HepG2 (cell line): Measurements from ENCODE around the gene SLC4A9. TPM values are rescaled to one million over a fixed set of nuclear protein-coding genes. Genes with fewer than 3 reads are reported as not detected.

Experiments used
- ADNP ChIP-seq: sonication (generic); formaldehyde crosslinking; IDR thresholded peaks from 2 replicates; pipeline ENCODE4 v1.4.0; 2020; ENCODE audit warnings: missing genetic modification reagents
- AHR ChIP-seq: IDR thresholded peaks from 2 replicates; pipeline ENCODE4 v1.6.1; 2018; ENCODE audit warnings: missing genetic modification reagents, missing compliant biosample characterization
- ATF1 ChIP-seq: IDR thresholded peaks from 2 replicates; pipeline ENCODE4 v1.6.1; 2016; ENCODE audit warnings: mild to moderate bottlenecking, control low read depth
- BRCA1 ChIP-seq: sonication (generic); formaldehyde crosslinking; IDR thresholded peaks from 2 replicates; pipeline ENCODE4 v1.4.0; 2020; ENCODE audit warnings: missing genetic modification reagents
- CERS6 ChIP-seq: sonication (generic); formaldehyde crosslinking; IDR thresholded peaks from 2 replicates; pipeline ENCODE4 v1.5.0; 2020; ENCODE audit warnings: missing genetic modification reagents
- ELF4 ChIP-seq: sonication (generic); formaldehyde crosslinking; IDR thresholded peaks from 2 replicates; pipeline ENCODE4 v1.5.0; 2020; ENCODE audit warnings: missing genetic modification reagents, mild to moderate bottlenecking, moderate library complexity, borderline replicate concordance
- FOXJ3 ChIP-seq: sonication (generic); formaldehyde crosslinking; IDR thresholded peaks from 2 replicates; pipeline ENCODE4 v1.4.0; 2020; ENCODE audit warnings: missing genetic modification reagents, mild to moderate bottlenecking, borderline replicate concordance
- GPN1 ChIP-seq: sonication (generic); formaldehyde crosslinking; IDR thresholded peaks from 2 replicates; pipeline ENCODE4 v1.5.1; 2020; ENCODE audit warnings: missing genetic modification reagents, borderline replicate concordance
- HMG20A ChIP-seq: IDR thresholded peaks from 2 replicates; pipeline ENCODE4 v1.6.1; 2016; ENCODE audit warnings: borderline replicate concordance
- HOXA9 ChIP-seq: sonication (generic); formaldehyde crosslinking; IDR thresholded peaks from 2 replicates; pipeline ENCODE4 v1.8.1; 2022; ENCODE audit warnings: missing genetic modification reagents, mild to moderate bottlenecking, moderate library complexity, borderline replicate concordance
- MIER2 ChIP-seq: IDR thresholded peaks from 2 replicates; pipeline ENCODE4 v1.6.1; 2016; ENCODE audit warnings: missing biosample characterization, missing genetic modification reagents
- PITX1 ChIP-seq: sonication (generic); formaldehyde crosslinking; IDR thresholded peaks from 2 replicates; pipeline ENCODE4 v1.5.1; 2020; ENCODE audit warnings: mild to moderate bottlenecking, missing genetic modification reagents
- SIN3A ChIP-seq: IDR thresholded peaks from 2 replicates; pipeline ENCODE4 v1.6.1; 2011; ENCODE audit warnings: low read depth, mild to moderate bottlenecking, control low read depth, low read length, borderline replicate concordance
- TAF15 ChIP-seq: fragments of 200-400 bp; formaldehyde crosslinking; IDR thresholded peaks from one replicate; pipeline ENCODE4 v1.6.1; 2018; ENCODE audit warnings: mild to moderate bottlenecking, low read depth, low read length; ENCODE audit not compliant: poor library complexity, severe bottlenecking
- ZBTB44 ChIP-seq: sonication (generic); formaldehyde crosslinking; IDR thresholded peaks from 2 replicates; pipeline ENCODE4 v1.4.0; 2020; ENCODE audit warnings: missing genetic modification reagents
- ZMAT5 ChIP-seq: sonication (generic); formaldehyde crosslinking; IDR thresholded peaks from 2 replicates; pipeline ENCODE4 v1.5.0; 2020; ENCODE audit warnings: mild to moderate bottlenecking, low read depth, missing genetic modification reagents, borderline replicate concordance
- ZMYM2 ChIP-seq: sonication (generic); formaldehyde crosslinking; IDR thresholded peaks from 2 replicates; pipeline ENCODE4 v1.8.0; 2022; ENCODE audit warnings: mild to moderate bottlenecking, missing genetic modification reagents
- ZNF234 ChIP-seq: sonication (generic); formaldehyde crosslinking; conservative IDR thresholded peaks from 2 replicates; pipeline ENCODE4 v1.5.1; 2020; ENCODE audit warnings: mild to moderate bottlenecking, missing genetic modification reagents
- ZNF331 ChIP-seq: sonication (generic); formaldehyde crosslinking; IDR thresholded peaks from 2 replicates; pipeline ENCODE4 v1.4.0; 2020; ENCODE audit warnings: missing genetic modification reagents
- ZNF567 ChIP-seq: sonication (generic); formaldehyde crosslinking; IDR thresholded peaks from 2 replicates; pipeline ENCODE4 v1.8.1; 2023; ENCODE audit warnings: mild to moderate bottlenecking, missing genetic modification reagents, borderline replicate concordance
- ZNF678 ChIP-seq: sonication (generic); formaldehyde crosslinking; IDR thresholded peaks from 2 replicates; pipeline ENCODE4 v1.4.0; 2020; ENCODE audit warnings: mild to moderate bottlenecking, missing genetic modification reagents
- ZNF737 ChIP-seq: sonication (generic); formaldehyde crosslinking; IDR thresholded peaks from 2 replicates; pipeline ENCODE4 v1.5.0; 2020; ENCODE audit warnings: missing genetic modification reagents, mild to moderate bottlenecking, borderline replicate concordance
- polyA plus RNA-seq, 8 experiments: library from polyadenylated mRNA; depleted of rRNA in 3 of 8; stranded (reverse) in 7 of 8; unstranded in 1 of 8; fragments of >200 nt; fragmentation: Illumina TruSeq in 4 of 8; extraction: Trizol in 4 of 8; gene quantifications; 2 replicates each; pipeline versions ENCODE4 v1.2.1 to v1.2.3, GENCODE V29; 2011 to 2016; ENCODE audit warnings: low read depth in 4 of 8, missing spikeins in 1 of 8, mixed read lengths in 1 of 8; ENCODE audit not compliant: insufficient read depth in 1 of 8
- total RNA-seq, 5 experiments: library from RNA; depleted of rRNA; stranded (reverse); fragments of >200 nt; fragmentation: Illumina TruSeq; extraction: Trizol; gene quantifications; 2 replicates each; pipeline ENCODE4 v1.2.3, GENCODE V29; 2016; ENCODE audit warnings: low read depth in 1 of 5
- TF ChIP-seq, protein P1 (sequence below): sonication (generic); formaldehyde crosslinking; IDR thresholded peaks from 2 replicates; pipeline ENCODE4 v1.4.0; 2020; ENCODE audit warnings: missing genetic modification reagents, borderline replicate concordance

The SLC4A9 gene
- total and polyA plus RNA-seq, 2 of the 13 experiments (the other 11 are each of a cell fraction or from before 2014, with no cell fraction given), result not detected

DNA sequence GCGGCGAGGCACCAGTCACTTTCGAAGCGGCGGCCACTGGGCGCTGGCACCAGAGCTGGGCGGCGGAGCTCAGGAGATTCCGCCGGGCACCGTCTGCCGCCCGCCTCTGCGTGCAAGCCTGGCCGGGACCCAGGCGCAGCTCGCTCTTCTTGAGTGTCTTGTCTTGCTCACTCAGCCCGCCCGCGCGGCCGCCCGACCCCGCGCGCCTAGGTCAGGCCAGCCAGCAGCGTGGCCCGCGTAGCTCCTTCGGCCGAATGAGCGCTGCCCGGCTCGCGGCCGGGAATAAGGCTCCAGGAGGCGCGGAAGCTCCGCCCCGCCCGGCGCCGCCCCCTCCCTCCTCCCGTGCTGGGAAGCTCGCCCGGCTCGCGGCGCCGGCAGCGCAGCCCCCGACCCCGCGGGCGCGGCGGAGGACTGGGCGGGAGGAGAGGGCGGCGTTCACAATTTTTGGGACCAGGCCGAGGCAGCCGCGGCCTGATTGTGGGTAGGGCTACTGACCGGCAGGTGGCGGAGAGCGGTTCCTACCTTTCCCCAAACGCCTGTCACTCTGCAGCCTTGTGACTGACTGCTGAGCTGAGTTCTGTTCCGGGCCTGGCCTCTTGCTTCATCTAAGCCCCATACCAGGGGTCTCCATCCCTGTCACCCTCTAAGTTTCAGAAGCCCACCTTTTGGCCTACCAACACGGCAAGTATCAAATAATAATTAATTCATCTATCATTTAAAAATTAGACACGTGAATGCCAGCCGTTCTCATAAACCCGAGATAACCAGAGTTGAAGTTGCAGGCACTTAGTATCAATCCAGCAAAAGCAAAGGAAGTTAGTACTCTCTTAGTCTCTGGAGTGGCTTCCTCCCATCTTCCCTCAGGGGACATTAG, 13.4 kb upstream of the SLC4A9 start, which contains the start of gene HBEGF (continued):
- no peak for TF ChIP-seq ZNF331
- TF ChIP-seq ZNF567 (CRISPR knock-in tag), result no peak; the same call in 1 of the 2 replicates
- no peak for TF ChIP-seq CERS6 (CRISPR knock-in tag)
- no peak for TF ChIP-seq ZNF678 (CRISPR knock-in tag)
- TF ChIP-seq HOXA9 (CRISPR knock-in tag), result no peak
- TF ChIP-seq ELF4 (CRISPR knock-in tag), result no peak
- no peak for TF ChIP-seq ADNP (CRISPR knock-in tag)
- no peak for TF ChIP-seq AHR (CRISPR knock-in tag)
- no peak for TF ChIP-seq SIN3A
- TF ChIP-seq MIER2, result no peak
- no peak for TF ChIP-seq FOXJ3 (CRISPR knock-in tag)
- TF ChIP-seq TAF15, result no peak
- TF ChIP-seq HMG20A (CRISPR knock-in tag), result no peak
- TF ChIP-seq ZMAT5 (CRISPR knock-in tag), result no peak
- TF ChIP-seq PITX1, result no peak
- no peak for TF ChIP-seq GPN1 (CRISPR knock-in tag)
- TF ChIP-seq ZNF234 (CRISPR knock-in tag), result 0 out of 2 replicates have a peak, but pooled peaks have one; percentile 46
- no peak for TF ChIP-seq ATF1 (CRISPR knock-in tag)
- TF ChIP-seq, protein P1, sequence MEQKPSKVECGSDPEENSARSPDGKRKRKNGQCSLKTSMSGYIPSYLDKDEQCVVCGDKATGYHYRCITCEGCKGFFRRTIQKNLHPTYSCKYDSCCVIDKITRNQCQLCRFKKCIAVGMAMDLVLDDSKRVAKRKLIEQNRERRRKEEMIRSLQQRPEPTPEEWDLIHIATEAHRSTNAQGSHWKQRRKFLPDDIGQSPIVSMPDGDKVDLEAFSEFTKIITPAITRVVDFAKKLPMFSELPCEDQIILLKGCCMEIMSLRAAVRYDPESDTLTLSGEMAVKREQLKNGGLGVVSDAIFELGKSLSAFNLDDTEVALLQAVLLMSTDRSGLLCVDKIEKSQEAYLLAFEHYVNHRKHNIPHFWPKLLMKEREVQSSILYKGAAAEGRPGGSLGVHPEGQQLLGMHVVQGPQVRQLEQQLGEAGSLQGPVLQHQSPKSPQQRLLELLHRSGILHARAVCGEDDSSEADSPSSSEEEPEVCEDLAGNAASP (CRISPR knock-in tag), result no peak; the same call in 1 of the 2 replicates
- TF ChIP-seq ZNF737 (CRISPR knock-in tag), result no peak
- TF ChIP-seq BRCA1 (CRISPR knock-in tag), result no peak; the same call in 1 of the 2 replicates
- no peak for TF ChIP-seq ZBTB44 (CRISPR knock-in tag)
- no peak for TF ChIP-seq ZMYM2 (CRISPR knock-in tag)
